Breast epithelium (tissue), 3 donors: ENCODE results near the gene CHMP4A.

Experiments
- CTCF ChIP-seq, 3 donors: fragments of 450-650 bp; IDR thresholded peaks; one replicate each; pipeline ENCODE4 v1.5.1; 2016 to 2017; ENCODE audit warnings: antibody characterized with exemption in 3 of 3, mild to moderate bottlenecking in 3 of 3, moderate library complexity in 3 of 3
- POLR2A ChIP-seq: fragments of 450-650 bp; IDR thresholded peaks from one replicate; pipeline ENCODE4 v1.6.1; 2016; ENCODE audit warnings: antibody characterized with exemption, mild to moderate bottlenecking, moderate library complexity
- POLR2AphosphoS5 ChIP-seq, 3 donors: sonication (generic); formaldehyde crosslinking; IDR thresholded peaks; one replicate each; pipeline ENCODE4 v1.6.1; 2017; ENCODE audit warnings: antibody characterized with exemption in 3 of 3

- TF ChIP-seq POLR2A (no peak), CTCF (IDR thresholded peaks at IDR 0.05) (no peak), POLR2AphosphoS5 (IDR thresholded peaks at IDR 0.05) (no peak)
Measured at GRCh38 chr14:24165785-24166184, 47.5 kb downstream of the CHMP4A start.
